Ovary (tissue), 3 donors: Measurements from ENCODE around the gene ATL1.

Source experiments
- EP300 ChIP-seq: sonication (generic); formaldehyde crosslinking; IDR thresholded peaks from one replicate; pipeline ENCODE4 v1.6.1; 2017; ENCODE audit warnings: antibody characterized with exemption
- TF ChIP-seq, protein P1 (sequence below), 3 donors: fragments of 450-650 bp in 2 of 3; fragments of 200-600 bp in 1 of 3; IDR thresholded peaks; one replicate each; pipeline versions ENCODE4 v1.5.1 to v1.8.0; 2016 to 2022; ENCODE audit warnings: antibody characterized with exemption in 3 of 3, mild to moderate bottlenecking in 1 of 3
- donor health status: DM: no; HTN: no; CAD: no.

- TF ChIP-seq, protein P1, sequence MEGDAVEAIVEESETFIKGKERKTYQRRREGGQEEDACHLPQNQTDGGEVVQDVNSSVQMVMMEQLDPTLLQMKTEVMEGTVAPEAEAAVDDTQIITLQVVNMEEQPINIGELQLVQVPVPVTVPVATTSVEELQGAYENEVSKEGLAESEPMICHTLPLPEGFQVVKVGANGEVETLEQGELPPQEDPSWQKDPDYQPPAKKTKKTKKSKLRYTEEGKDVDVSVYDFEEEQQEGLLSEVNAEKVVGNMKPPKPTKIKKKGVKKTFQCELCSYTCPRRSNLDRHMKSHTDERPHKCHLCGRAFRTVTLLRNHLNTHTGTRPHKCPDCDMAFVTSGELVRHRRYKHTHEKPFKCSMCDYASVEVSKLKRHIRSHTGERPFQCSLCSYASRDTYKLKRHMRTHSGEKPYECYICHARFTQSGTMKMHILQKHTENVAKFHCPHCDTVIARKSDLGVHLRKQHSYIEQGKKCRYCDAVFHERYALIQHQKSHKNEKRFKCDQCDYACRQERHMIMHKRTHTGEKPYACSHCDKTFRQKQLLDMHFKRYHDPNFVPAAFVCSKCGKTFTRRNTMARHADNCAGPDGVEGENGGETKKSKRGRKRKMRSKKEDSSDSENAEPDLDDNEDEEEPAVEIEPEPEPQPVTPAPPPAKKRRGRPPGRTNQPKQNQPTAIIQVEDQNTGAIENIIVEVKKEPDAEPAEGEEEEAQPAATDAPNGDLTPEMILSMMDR (IDR thresholded peaks at IDR 0.05) = no peak
- TF ChIP-seq EP300 = no peak
Measured at GRCh38 chr14:50607761-50608160, 47.8 kb downstream of the ATL1 start.
